H1 (cell line): Measurements from ENCODE around the gene COX5B. TPM values are rescaled to one million over a fixed set of nuclear protein-coding genes. Genes with fewer than 3 reads are reported as not detected.

ENCODE experiments used
- CTCF ChIA-PET: fragments of 300-600 bp; sonication (Branson Sonifier 250); formaldehyde crosslinking; loops from one replicate; lab custom pipeline; 2021; ENCODE audit not compliant: partially characterized antibody; lab: Charles Lee
- POLR2A ChIA-PET: fragments of 300-600 bp; sonication (Branson Sonifier 250); formaldehyde crosslinking; loops from one replicate; lab custom pipeline; 2021; ENCODE audit warnings: inconsistent platforms; ENCODE audit not compliant: partially characterized antibody; lab: Charles Lee
- DNase-seq, 2 experiments: peaks; one replicate each; pipeline versions ENCODE4 v3.0.0 to v3.0.0-alpha.2; 2010 to 2022; ENCODE audit warnings: low spot score in 2 of 2, low read depth in 1 of 2, mixed read lengths in 1 of 2
- FAIRE-seq: peaks from 2 replicates; lab custom pipeline; 2011; peaks lifted over from hg19 to GRCh38; lab: Jason Lieb, UNC
- H2AFZ ChIP-seq: 2 replicates; pipeline ENCODE4 v1.8.1; 2012; ENCODE audit warnings: low read length, inconsistent platforms
- H2AK5ac ChIP-seq: 2 replicates; pipeline ENCODE4 v1.6.1; 2013; ENCODE audit warnings: low read depth, low read length
- H2BK120ac ChIP-seq: replicated peaks from 2 replicates; pipeline ENCODE3; 2013; ENCODE audit warnings: low read depth, low read length, inconsistent platforms
- H2BK12ac ChIP-seq: 2 replicates; pipeline ENCODE4 v1.6.1; 2013; ENCODE audit warnings: low read depth, low read length
- H2BK15ac ChIP-seq: 2 replicates; pipeline ENCODE4 v1.6.1; 2013; ENCODE audit warnings: low read length
- H2BK20ac ChIP-seq: 2 replicates; pipeline ENCODE4 v1.6.1; 2013; ENCODE audit warnings: low read length
- H2BK5ac ChIP-seq: 2 replicates; pipeline ENCODE4 v1.6.1; 2013; ENCODE audit warnings: low read depth, low read length
- H3K14ac ChIP-seq: 2 replicates; pipeline ENCODE4 v1.6.1; 2013; ENCODE audit warnings: inconsistent platforms; ENCODE audit not compliant: insufficient read length
- H3K18ac ChIP-seq: 2 replicates; pipeline ENCODE4 v1.6.1; 2013; ENCODE audit warnings: low read length; ENCODE audit errors: extremely low read depth
- H3K23ac ChIP-seq: 2 replicates; pipeline ENCODE4 v1.6.1; 2013; ENCODE audit warnings: inconsistent platforms; ENCODE audit not compliant: insufficient read length
- H3K23me2 ChIP-seq: 2 replicates; pipeline ENCODE4 v1.6.1; 2013; ENCODE audit warnings: low read depth, low read length
- H3K27ac ChIP-seq: 2 replicates; pipeline ENCODE4 v1.6.1; 2011; ENCODE audit warnings: low read depth, low read length, inconsistent platforms
- H3K27me3 ChIP-seq, 4 experiments: replicated peaks in 1 of 4; 1 replicate in 1 of 4; 2 replicates in 3 of 4; pipeline versions ENCODE4 v1.6.1 to v1.8.1; 2011 to 2013; ENCODE audit warnings: low read length in 3 of 4, mild to moderate bottlenecking in 3 of 4, inconsistent platforms in 2 of 4, mixed read lengths in 2 of 4, moderate library complexity in 1 of 4; ENCODE audit not compliant: control insufficient read depth in 3 of 4, insufficient read depth in 3 of 4; ENCODE audit errors: extremely low read depth in 1 of 4
- H3K36me3 ChIP-seq, 4 experiments: 2 replicates each; pipeline versions ENCODE4 v1.6.1 to v1.8.1; 2011 to 2013; ENCODE audit warnings: mild to moderate bottlenecking in 4 of 4, low read length in 3 of 4, moderate library complexity in 2 of 4, control low read depth in 1 of 4, inconsistent platforms in 1 of 4; ENCODE audit not compliant: insufficient read depth in 4 of 4, control insufficient read depth in 2 of 4
- H3K4ac ChIP-seq: replicated peaks from 2 replicates; pipeline ENCODE3; 2013; ENCODE audit warnings: low read length, low read depth, mixed read lengths, inconsistent platforms; ENCODE audit not compliant: insufficient read length
- H3K4me1 ChIP-seq, 4 experiments: replicated peaks in 1 of 4; 1 replicate in 1 of 4; 2 replicates in 3 of 4; pipeline versions ENCODE4 v1.6.1 to v1.8.1; 2011 to 2013; ENCODE audit warnings: low read length in 3 of 4, inconsistent platforms in 2 of 4, mixed read lengths in 1 of 4; ENCODE audit not compliant: insufficient read depth in 4 of 4, control insufficient read depth in 3 of 4
- H3K4me2 ChIP-seq, 2 experiments: 2 replicates each; pipeline versions ENCODE4 v1.6.1 to v1.8.1; 2011 to 2013; ENCODE audit warnings: low read depth in 2 of 2, low read length in 2 of 2, control low read depth in 1 of 2, inconsistent platforms in 1 of 2, mild to moderate bottlenecking in 1 of 2; ENCODE audit not compliant: insufficient read depth in 1 of 2
- H3K4me3 ChIP-seq, 4 experiments: fragments of 200-600, 300-600 bp in 1 of 4; sonication (generic), shearing (Covaris generic), sonication (Bioruptor Twin) in 1 of 4; 2 replicates each; pipeline versions ENCODE4 v1.5.1 to v1.8.1; 2011 to 2016; ENCODE audit warnings: low read length in 4 of 4, low read depth in 3 of 4, control low read depth in 2 of 4, inconsistent platforms in 2 of 4, mild to moderate bottlenecking in 2 of 4, mixed read lengths in 1 of 4, moderate library complexity in 1 of 4; ENCODE audit not compliant: insufficient read depth in 2 of 4; ENCODE audit errors: extremely low read depth in 1 of 4
- H3K56ac ChIP-seq: replicated peaks from 2 replicates; pipeline ENCODE3; 2013; ENCODE audit warnings: low read depth, mild to moderate bottlenecking, mixed read lengths, low read length, inconsistent platforms; ENCODE audit not compliant: insufficient read length
- H3K79me1 ChIP-seq: 2 replicates; pipeline ENCODE4 v1.6.1; 2013; ENCODE audit warnings: low read depth, low read length, control low read depth
- H3K79me2 ChIP-seq, 2 experiments: 2 replicates each; pipeline versions ENCODE4 v1.6.1 to v1.8.1; 2012 to 2013; ENCODE audit warnings: low read length in 2 of 2, mild to moderate bottlenecking in 2 of 2, inconsistent platforms in 1 of 2; ENCODE audit not compliant: insufficient read depth in 2 of 2, control insufficient read depth in 1 of 2
- H3K9ac ChIP-seq, 4 experiments: replicated peaks in 1 of 4; 1 replicate in 1 of 4; 2 replicates in 3 of 4; pipeline versions ENCODE4 v1.6.1 to v1.8.1; 2011 to 2013; ENCODE audit warnings: low read depth in 3 of 4, low read length in 3 of 4, control low read depth in 2 of 4, mild to moderate bottlenecking in 2 of 4, moderate library complexity in 2 of 4, inconsistent platforms in 1 of 4; ENCODE audit errors: extremely low read depth in 1 of 4
- H3K9me3 ChIP-seq, 2 experiments: 2 replicates each; pipeline versions ENCODE4 v1.6.1 to v1.8.1; 2012 to 2013; ENCODE audit warnings: mild to moderate bottlenecking in 2 of 2, moderate library complexity in 2 of 2, control low read depth in 1 of 2, inconsistent platforms in 1 of 2, low read depth in 1 of 2, low read length in 1 of 2, mixed read lengths in 1 of 2; ENCODE audit not compliant: insufficient read depth in 2 of 2
- H4K20me1 ChIP-seq, 2 experiments: replicated peaks in 1 of 2; 2 replicates each; pipeline versions ENCODE3 to v1.8.1; 2011 to 2013; ENCODE audit warnings: inconsistent platforms in 2 of 2, low read length in 2 of 2, mild to moderate bottlenecking in 1 of 2; ENCODE audit not compliant: insufficient read depth in 2 of 2, control insufficient read depth in 1 of 2
- H4K5ac ChIP-seq: 2 replicates; pipeline ENCODE4 v1.6.1; 2013; ENCODE audit warnings: low read length, low read depth, mixed read lengths, inconsistent platforms; ENCODE audit not compliant: insufficient read length
- H4K8ac ChIP-seq: 2 replicates; pipeline ENCODE4 v1.8.0; 2013; ENCODE audit warnings: mild to moderate bottlenecking, moderate library complexity, low read length, inconsistent platforms; ENCODE audit not compliant: insufficient read depth; ENCODE audit errors: extremely low read depth
- H4K91ac ChIP-seq: replicated peaks from 2 replicates; pipeline ENCODE3; 2013; ENCODE audit warnings: low read length, mixed read lengths, inconsistent platforms; ENCODE audit not compliant: insufficient read length
- POLR2A ChIP-seq, 2 experiments: IDR thresholded peaks; 1 replicate in 1 of 2; 2 replicates in 1 of 2; pipeline ENCODE4 v1.6.1; 2011; ENCODE audit warnings: low read depth in 2 of 2, low read length in 2 of 2, mild to moderate bottlenecking in 2 of 2; ENCODE audit errors: control extremely low read depth in 1 of 2
- RXRA ChIP-seq: IDR thresholded peaks from 2 replicates; pipeline ENCODE4 v1.6.1; 2011; ENCODE audit warnings: low read depth, mild to moderate bottlenecking, low read length, moderate library complexity; ENCODE audit not compliant: insufficient read depth
- SRF ChIP-seq: IDR thresholded peaks from 2 replicates; pipeline ENCODE4 v1.6.1; 2011; ENCODE audit warnings: mild to moderate bottlenecking, low read depth, low read length, moderate library complexity
- WGBS, 2 experiments: shearing (Covaris generic) in 1 of 2; methylation state at CpG; one replicate each; pipeline versions ENCODE4 v1.1.6 to v1.1.7; 2013 to 2015; ENCODE audit warnings: low lambda C conversion rate in 2 of 2, mixed read lengths in 2 of 2, inconsistent platforms in 1 of 2, low coverage in 1 of 2, missing lambda C conversion rate in 1 of 2; ENCODE audit not compliant: insufficient replicate concordance in 2 of 2, insufficient coverage in 1 of 2, insufficient read length in 1 of 2; ENCODE audit errors: extremely low coverage in 1 of 2, missing lambda C conversion rate in 1 of 2; 5-methylcytosine and 5-hydroxymethylcytosine counted together
- polyA plus RNA-seq, 7 experiments: library from polyadenylated mRNA; depleted of rRNA in 3 of 7; stranded (reverse) in 5 of 7; unstranded in 2 of 7; fragments of >200 nt in 5 of 7; fragments of 200-250 nt in 2 of 7; gene quantifications; 1 replicate in 5 of 7; 2 replicates in 1 of 7; 4 replicates in 1 of 7; pipeline versions ENCODE4 v1.2.1 to v1.2.3, GENCODE V29; 2011 to 2013; ENCODE audit warnings: missing spikeins in 2 of 7, mixed read lengths in 2 of 7
- total RNA-seq: library from RNA; stranded (reverse); fragmentation: NEBNext Ultra II Directional; extraction: Animal tissue kit (Norgen Biotek cat#: 25700); gene quantifications from 2 replicates; pipeline ENCODE4 v1.2.1, GENCODE V29; 2021

Gene COX5B
- total and polyA plus RNA-seq, 2 of the 8 experiments (the other 6 are each of a cell fraction or from before 2014, with no cell fraction given): 233 to 468 TPM

DNA sequence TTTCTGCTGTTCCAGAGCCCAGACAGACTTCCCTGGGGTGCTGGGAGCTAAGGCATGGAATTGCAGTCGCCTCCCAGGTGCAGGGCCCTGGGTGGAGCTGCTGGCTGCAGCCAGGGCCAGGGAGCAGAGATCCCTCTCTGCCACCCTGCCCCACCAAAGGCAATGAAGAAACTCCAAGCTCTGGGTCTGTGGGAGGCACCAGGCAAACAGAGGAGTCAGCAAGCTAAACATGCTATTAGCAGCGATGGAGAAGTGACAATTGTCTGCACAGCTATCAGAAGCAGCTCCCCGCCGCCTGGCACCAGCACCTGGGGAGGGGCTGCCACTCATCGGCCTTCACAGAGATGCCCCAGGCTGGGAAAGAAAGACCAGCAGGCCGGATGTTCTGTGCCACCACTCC, 28.0 kb upstream of the COX5B start:
- Histone ChIP-seq H3K27ac (no peak overlapping the region), H2BK20ac (no peak overlapping the region), H3K23ac (no peak overlapping the region), H4K91ac (no peak overlapping the region), H3K27me3 (no peaks in the 10 kb centered on the region), H3K23me2 (no peaks in the 10 kb centered on the region), H3K4ac (no peak overlapping the region), H3K56ac (no peak overlapping the region), H4K20me1 (no peaks in the 10 kb centered on the region), H4K5ac (no peak overlapping the region), H2BK120ac (no peak overlapping the region), H3K9ac (no peak overlapping the region), H2BK12ac (no peak overlapping the region), H3K79me2 (no peaks in the 10 kb centered on the region), H3K4me1 (no peaks in the 10 kb centered on the region), H3K4me3 (no peak overlapping the region), H3K79me1 (no peaks in the 10 kb centered on the region), H3K18ac (no peak overlapping the region), H2BK5ac (no peak overlapping the region), H3K4me2 (no peak overlapping the region), H4K8ac (no peak overlapping the region), H2AK5ac (no peak overlapping the region), H2AFZ (no peak overlapping the region), H3K36me3 (no peaks in the 10 kb centered on the region), H3K9me3 (no peaks in the 10 kb centered on the region), H2BK15ac (no peak overlapping the region), H3K14ac (no peak overlapping the region)
- DNase-seq (no peak), FAIRE-seq (no peak)
- ChIA-PET POLR2A (no interaction called here), CTCF (no interaction called here)
- WGBS, 2 experiments: no CpG with 5 or more reads among the region's 6 CpGs
- no peak for TF ChIP-seq SRF
- TF ChIP-seq RXRA: no peak
- TF ChIP-seq POLR2A (IDR thresholded peaks at IDR 0.05; ENCODE audit: control extremely low read depth in 1 of 2, low read depth in 2 of 2, low read length in 2 of 2): no peak
